GM21367 (cell line): ENCODE results near the gene URGCP.
"Not testable (repeated sequence)": the region's sequence is repeated elsewhere in the genome, so short reads cannot be mapped to it uniquely, and the experiment has no call there.

Experiments
- ATAC-seq: cut with Tn5 transposase; IDR thresholded peaks from one replicate; pipeline ENCODE4 v1.9.1; 2021; ENCODE audit not compliant: unreplicated experiment

URGCP gene

DNA sequence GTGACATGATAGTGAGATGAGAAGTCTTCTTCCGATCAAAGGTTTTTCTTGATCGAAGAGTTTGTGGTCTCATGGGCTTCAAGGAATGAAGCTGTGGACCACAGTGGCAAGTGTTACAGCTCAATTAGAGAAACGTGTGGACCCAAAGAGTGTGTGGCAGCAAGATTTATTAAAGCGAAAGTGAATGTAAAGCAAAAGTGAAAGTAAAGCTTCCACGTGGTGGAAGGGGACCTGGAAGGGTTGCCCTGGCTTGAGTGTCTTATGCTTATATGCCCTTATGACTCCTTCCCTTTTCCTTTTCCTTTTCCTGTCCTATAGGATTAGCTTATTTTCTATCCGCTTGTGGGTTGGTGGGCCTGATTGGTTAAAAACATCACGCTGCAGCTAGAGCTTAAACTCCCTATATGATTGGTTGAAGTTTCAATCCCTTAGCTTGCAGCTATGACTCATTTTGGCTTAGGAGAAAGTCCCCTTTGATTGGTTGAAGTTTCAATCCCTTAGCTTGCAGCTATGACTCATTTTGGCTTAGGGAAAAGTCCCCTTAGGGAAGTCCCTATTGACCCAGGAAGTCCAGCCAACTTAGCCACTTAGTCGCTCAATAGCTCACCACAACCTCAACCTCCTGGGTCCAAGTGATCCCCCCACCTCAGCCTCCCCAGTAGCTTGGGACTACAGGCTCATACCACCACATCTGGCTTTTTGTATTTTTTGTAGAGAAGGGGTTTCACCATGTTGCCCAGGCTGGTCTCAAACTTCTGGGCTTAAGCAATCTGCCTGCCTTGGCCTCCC lies 71.7 kb downstream of the URGCP start:
- peak; percentile 70 for ATAC-seq

DNA sequence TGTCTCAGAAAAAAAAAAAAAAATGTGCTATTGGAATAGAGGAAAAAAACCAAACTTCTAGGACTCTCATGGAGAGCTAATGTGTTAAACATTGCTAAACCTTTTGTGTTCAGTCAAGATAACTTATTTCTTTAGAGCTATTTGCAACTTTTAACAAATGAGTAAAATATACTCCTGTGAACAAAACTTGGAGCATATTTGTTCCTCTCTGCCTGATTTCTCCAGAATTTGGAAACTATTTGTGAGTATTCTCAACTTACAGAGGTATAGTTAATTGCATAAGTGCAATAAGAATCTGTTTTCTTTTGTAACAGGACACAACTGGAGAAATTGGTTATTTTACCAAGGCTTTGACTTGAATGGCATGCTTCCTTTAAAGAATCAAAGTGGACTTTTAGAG lies 75.5 kb downstream of the URGCP start:
- not testable (repeated sequence) for ATAC-seq
